ENCODE measurements around the gene RAD51B.
A peak's percentile ranks its signal among the peaks of the same experiment; 100 is the strongest.

The RAD51B gene

DNA sequence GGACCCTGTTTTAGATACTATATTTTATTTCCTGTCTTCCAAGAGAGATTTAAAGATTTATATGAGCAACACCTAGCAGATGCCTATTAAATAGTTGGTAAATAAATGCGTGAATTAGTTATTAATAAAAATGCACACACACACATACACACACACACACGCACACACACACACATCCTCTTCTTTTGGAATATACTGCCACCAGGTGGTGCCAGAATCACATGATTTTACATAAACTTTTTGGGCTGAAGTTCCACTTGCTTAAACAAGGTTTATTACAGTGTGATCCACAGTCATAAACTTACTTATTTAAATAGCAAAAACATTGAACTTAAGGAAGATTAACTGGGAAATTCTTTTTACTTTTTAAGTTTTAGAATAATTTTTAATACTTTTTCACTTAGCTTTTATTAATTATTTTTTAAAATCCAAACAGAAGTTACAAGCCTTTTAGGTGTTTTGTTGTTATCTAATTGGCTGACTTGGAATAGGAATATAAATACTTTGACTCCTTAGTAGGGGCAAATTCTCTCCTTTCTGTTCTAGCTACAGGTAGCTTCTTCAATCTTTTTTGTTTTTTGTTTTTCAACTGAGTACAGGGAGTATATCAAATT lies 17.5 kb downstream of the RAD51B start:
- peak; percentile 73 to 83 for DNase-seq

GRCh38 chr14:67846029-67846610 lies 26.5 kb downstream of the RAD51B start:
- no peak for DNase-seq

DNA sequence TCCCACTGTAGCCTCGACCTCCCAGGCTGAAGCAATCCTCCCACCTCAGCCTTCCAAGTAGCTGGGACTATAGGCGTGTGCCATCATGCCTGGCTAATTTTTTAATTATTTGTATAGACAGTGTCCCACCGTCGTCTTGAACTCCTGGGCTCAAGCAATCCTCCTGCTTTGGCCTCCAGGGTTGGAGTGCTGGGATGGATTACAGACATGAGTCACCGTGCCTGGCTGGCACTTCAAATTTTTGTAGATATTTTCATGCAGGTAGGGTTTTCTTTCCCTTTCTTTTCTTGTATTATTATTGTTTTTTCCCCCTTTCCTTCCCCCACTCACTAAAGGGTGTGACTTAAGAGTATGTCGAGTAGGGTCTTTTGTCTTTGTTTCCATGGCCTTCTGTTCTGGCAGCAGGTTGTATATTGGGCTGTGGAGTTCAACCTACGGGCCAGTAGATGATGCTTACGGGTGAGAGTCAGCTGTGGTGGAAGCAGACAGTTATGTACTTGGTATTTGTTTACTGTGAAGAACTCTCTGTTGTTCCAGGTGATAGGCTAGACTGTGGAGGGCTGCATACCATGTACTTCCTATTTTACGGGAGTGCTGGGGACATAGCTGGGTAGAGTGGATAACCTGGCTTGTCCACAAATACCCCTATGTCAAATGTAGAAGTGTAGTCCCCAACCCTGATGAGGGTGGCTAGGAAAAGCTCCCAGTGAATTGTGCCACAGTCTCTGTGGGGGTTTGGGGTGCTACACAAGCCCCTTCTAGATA lies 30.7 kb downstream of the RAD51B start:
- DNase-seq: no peak

DNA sequence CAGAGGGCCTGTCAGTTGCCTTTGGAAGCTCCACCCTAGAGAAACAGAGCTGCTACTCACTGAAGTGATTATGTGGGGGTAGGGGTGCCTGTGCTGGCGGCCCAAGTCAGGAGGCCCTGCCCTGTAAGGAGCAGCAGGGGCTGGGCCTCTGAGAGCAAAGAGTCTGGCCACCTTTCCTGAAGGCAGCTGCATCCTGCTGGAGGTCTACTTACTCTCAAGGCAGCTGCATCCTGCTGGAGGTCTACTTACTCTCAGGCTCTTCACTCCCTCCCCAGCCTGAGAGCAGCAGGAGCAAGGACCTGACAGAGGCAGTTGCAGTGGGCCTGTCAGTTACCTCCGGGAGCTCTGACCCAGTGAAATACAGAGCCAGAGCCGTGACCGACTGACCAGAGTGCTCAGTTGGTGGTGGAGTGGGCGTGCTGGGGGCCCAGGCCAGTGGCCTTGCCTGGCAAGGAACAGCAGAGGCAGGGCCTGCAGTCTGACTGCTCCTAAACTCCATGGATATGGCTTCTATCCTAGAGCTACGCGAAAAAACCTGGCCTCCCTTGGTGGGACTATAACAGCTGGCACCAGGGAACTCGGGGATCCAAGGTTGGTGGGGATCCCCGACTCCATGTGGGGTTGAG lies 32.3 kb downstream of the RAD51B start:
- DNase-seq: no peak

- DNase-seq: peak in 1 of 2 donors; percentile 6
Measured at GRCh38 chr14:67852926-67853604, 33.5 kb downstream of the RAD51B start.

DNA sequence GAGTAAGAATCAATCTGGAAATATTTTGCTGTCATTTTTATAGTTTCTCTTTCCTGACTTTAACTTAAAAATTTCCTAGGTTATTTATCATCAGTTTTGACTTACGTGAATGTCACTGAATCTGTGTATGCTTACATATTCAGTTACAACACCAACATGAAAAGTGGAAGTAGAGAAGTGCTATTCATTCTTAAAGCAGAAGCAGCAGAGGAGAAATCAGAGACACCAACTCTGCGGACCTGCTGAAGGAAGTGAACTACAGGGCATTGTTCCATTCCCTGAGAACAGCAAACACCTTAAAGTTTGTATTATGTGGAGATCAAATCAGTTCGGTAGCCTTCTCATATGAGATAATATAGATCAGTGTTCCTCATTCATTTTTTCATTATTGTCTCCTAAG lies 34.1 kb downstream of the RAD51B start:
- peak in 1 of 2 donors; percentile 26 for DNase-seq

DNA sequence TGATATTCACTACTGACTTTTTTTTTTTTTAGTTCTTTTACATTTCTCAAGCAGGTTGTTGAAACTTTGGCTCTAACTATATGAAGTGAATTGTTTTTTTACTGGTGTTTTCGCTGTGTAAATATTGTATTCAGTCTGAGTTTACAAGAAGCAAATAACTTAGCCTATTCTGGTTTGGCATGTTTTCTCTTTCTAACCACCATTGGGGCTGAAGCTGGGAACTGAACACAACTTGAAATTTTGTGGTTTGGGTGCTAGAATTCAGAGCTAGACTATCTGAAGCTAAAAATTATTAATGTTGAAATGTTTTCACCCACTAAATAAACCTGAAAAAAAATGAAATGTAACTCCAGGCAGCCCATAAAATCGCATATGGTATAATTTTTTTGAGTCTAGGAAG lies 37.2 kb downstream of the RAD51B start:
- peak in 1 of 2 donors; percentile 16 for DNase-seq

DNA sequence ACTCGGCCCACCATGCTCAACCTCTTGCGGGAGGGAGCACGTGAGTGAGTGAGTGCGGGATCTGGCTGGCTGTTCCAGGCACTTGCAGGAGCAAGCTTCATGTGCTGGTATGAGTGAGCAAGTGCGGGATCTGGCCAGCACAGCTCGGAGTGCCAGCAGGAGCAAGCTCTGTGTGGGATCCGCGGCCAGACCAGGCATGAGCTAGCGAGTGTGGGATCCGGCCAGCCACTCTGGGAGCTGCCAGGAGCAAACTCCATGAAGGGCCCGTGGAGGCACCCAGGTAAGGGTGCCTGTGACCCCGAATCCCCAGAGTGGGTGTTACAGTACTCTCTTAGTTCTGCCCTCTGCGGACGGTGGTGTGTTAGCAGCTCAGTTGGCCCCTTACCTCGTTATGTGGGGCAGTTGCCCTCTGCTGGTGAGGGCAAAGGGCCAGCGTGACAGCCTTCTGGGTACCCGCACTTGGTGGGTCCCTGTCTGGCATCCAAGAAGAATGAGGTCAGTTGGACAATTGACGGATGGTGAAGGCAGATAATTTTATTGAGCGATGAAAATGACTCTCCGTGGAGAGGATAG lies 38.3 kb downstream of the RAD51B start:
- no peak for DNase-seq

DNA sequence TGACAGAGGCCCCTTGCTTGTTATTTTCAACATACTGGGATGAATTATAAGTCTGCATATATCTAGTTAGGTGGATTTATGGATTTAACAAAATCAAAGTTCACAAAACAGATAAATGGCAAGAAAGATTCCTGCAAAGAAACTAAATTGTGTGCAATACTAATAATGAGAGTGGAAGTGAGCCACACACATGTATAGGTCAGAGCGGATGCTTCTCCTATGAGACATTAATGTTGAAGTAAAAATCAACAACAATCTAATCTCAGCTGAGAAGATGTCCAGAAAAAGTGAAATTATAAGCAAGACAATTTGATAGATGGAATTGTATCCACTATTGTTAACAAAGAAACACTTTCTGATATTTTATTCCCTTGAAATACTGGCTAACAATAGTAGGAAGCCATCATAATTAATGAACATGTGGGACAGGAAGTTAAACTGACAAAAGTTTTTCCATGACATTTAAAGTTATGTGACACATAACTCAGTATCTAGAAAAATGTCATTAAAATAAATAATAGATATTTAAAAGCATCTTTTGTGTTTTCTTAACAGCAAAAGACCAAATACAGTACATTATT lies 39.7 kb downstream of the RAD51B start:
- DNase-seq: no peak

DNA sequence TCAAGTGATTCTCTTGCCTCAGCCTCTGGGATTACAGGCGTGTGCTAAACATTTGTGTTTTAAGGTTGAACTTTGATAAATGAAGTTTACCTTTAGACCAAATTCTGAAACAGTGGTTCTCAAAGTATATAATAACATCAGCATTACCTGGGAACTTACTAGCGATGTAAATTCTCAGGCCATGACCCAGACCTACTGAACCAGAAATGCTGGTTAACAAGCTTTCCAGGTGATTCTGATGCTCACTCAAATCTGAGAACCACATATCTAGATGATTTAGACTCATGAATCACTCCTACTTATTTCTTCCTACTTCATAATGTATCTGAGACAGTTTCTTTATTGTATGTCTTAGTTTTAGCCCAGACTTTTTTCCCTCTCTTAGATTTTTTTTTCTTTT lies 43.6 kb downstream of the RAD51B start:
- DNase-seq: no peak

- DNase-seq: peak in 1 of 2 donors; percentile 27
Measured at GRCh38 chr14:67875175-67876006, 55.8 kb downstream of the RAD51B start.

- no peak for DNase-seq
Measured at GRCh38 chr14:67879026-67879425, 59.4 kb downstream of the RAD51B start.

- DNase-seq: peak in 1 of 2 donors; percentile 13
Measured at GRCh38 chr14:67881225-67881624, 61.6 kb downstream of the RAD51B start.

GRCh38 chr14:67882986-67883555 lies 63.5 kb downstream of the RAD51B start:
- DNase-seq: peak in 1 of 2 donors; percentile 8

DNA sequence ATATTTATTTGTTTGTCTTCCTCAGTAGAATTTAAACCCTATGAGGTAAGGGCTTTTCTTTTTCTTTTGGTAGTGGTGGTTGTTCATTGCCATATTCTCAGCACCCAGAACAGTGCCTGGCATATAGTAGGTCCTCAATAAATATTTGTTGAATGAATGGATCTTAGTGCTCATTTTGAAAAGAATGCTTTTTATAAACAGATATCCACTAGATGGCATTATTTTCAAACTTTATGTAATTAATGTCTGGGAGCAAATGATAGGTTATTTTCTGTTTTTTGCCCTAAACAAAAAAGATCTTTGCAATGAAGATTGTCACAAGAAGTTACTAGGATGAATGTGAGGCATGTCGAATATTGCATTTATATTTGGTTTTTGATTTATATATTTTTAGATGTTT lies 64.1 kb downstream of the RAD51B start:
- DNase-seq: peak in 1 of 2 donors; percentile 8

- no peak for DNase-seq
Measured at GRCh38 chr14:67886191-67886590, 66.6 kb downstream of the RAD51B start.

DNA sequence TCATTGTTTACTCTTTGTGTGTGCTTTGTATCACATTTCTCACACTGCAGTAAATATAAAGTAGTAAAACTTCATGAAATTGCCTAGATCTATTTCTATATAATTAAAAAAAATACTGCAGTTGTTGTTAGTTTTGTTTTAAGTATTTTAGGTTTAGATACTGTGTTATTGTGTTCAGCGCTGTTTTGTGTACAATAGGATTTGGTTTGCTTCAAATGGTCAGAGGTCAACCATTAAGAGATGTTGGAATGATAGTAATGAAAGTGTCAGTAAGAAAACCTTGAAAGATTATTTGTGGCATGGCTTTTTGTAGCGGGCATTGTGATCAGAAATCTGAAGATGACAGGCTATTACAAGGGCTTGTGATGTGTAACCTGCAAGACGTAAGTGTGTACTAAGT lies 67.9 kb downstream of the RAD51B start:
- no peak for DNase-seq

- DNase-seq: no peak
Measured at GRCh38 chr14:67889455-67889854, 69.9 kb downstream of the RAD51B start.

- DNase-seq: no peak
Measured at GRCh38 chr14:67892466-67893100, 73.0 kb downstream of the RAD51B start.

- no peak for DNase-seq
Measured at GRCh38 chr14:67900231-67900630, 80.7 kb downstream of the RAD51B start.
